Measurements from ENCODE around the gene CD3D. TPM values are rescaled to one million over a fixed set of nuclear protein-coding genes. Genes with fewer than 3 reads are reported as not detected.
A peak's percentile ranks its signal among the peaks of the same experiment; 100 is the strongest.

CD3D gene
- total RNA-seq, 2 experiments from 2014 or later, result 316 to 325 TPM

DNA sequence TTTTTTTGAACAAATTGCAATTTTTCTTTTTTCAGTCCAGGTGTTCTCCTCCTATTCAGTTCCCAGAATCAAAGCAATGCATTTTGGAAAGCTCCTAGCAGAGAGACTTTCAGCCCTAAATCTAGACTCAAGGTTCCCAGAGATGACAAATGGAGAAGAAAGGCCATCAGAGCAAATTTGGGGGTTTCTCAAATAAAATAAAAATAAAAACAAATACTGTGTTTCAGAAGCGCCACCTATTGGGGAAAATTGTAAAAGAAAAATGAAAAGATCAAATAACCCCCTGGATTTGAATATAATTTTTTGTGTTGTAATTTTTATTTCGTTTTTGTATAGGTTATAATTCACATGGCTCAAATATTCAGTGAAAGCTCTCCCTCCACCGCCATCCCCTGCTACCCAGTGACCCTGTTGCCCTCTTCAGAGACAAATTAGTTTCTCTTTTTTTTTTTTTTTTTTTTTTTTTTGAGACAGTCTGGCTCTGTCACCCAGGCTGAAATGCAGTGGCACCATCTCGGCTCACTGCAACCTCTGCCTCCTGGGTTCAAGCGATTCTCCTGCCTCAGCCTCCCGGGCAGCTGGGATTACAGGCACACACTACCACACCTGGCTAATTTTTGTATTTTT is 10.7 kb upstream of the CD3D start:
- peak overlapping the region; percentile 86 for H3K27ac Mint-ChIP-seq
- CTCF ChIA-PET, result interaction anchor here (0.8 to 5.8 kb wide), 21 partner anchors 8 to 180 kb away, joined by 3 to 46 read pairs (median 5); partner anchors contain the start of genes CD3D, CD3E, JAML and MPZL3
- H3K4me1 Mint-ChIP-seq (ENCODE audit: low read depth), result peaks cover 33% of the 10 kb centered on the region
- POLR2A ChIA-PET, result interaction anchor here (0.7 to 1.6 kb wide), 4 partner anchors 49 to 1213 kb away, joined by 3 to 4 read pairs (median 4); partner anchors contain the start of gene CD3E
- intact Hi-C loops (cut with micrococcal nuclease), result no loop called here
- peaks cover 38% of the 10 kb centered on the region for H3K36me3 Mint-ChIP-seq (ENCODE audit: low read depth)
- H3K27me3 Mint-ChIP-seq, result no peaks in the 10 kb centered on the region
- no peak for DNase-seq
- no peak overlapping the region for H3K4me3 Mint-ChIP-seq
- ATAC-seq, result peak; percentile 21
- H3K9me3 Mint-ChIP-seq, result no peaks in the 10 kb centered on the region
- TF ChIP-seq CTCF (IDR thresholded peaks at IDR 0.05), result peak; percentile 83

GRCh38 chr11:118349475-118349874 is 7.0 kb upstream of the CD3D start:
- ATAC-seq (no peak), DNase-seq (no peak)
- Mint-ChIP-seq H3K27ac (peak overlapping the region; percentile 74), H3K9me3 (no peaks in the 10 kb centered on the region), H3K36me3 (ENCODE audit: low read depth) (peaks cover 63% of the 10 kb centered on the region), H3K4me3 (no peak overlapping the region), H3K4me1 (ENCODE audit: low read depth) (peaks cover 53% of the 10 kb centered on the region), H3K27me3 (no peaks in the 10 kb centered on the region)
- intact Hi-C loops (cut with micrococcal nuclease), result no loop called here
- POLR2A ChIA-PET, result interaction anchor here (0.6 kb wide), 1 partner anchor 10 kb away, joined by 3 read pairs; the partner anchor contains the start of gene UBE4A
- CTCF ChIA-PET, result interaction anchor here (1.0 to 5.8 kb wide), 5 partner anchors 45 to 178 kb away, joined by 3 to 24 read pairs (median 5); partner anchors contain the start of gene CD3E
- no peak for TF ChIP-seq CTCF (IDR thresholded peaks at IDR 0.05)

- Mint-ChIP-seq H3K36me3 (ENCODE audit: low read depth) (peaks cover 62% of the 10 kb centered on the region), H3K27me3 (no peaks in the 10 kb centered on the region), H3K4me1 (ENCODE audit: low read depth) (peaks cover 43% of the 10 kb centered on the region), H3K27ac (peak within 1 kb of the TSS; percentile 96), H3K4me3 (peak within 1 kb of the TSS; percentile 81), H3K9me3 (no peaks in the 10 kb centered on the region)
- CTCF ChIA-PET, result interaction anchor here (1.0 to 6.0 kb wide), 4 partner anchors 32 to 133 kb away, joined by 3 to 38 read pairs (median 4); no protein-coding TSS in a partner anchor
- intact Hi-C loops (cut with micrococcal nuclease), result loop anchor here (2.0 to 5.0 kb wide), 3 partner anchors 39 to 142 kb away; partner anchors contain the start of gene CD3E
- ATAC-seq (peak; percentile 67), DNase-seq (peak; percentile 85)
- no peak for TF ChIP-seq CTCF (IDR thresholded peaks at IDR 0.05)
- POLR2A ChIA-PET, result interaction anchor here (0.6 to 2.3 kb wide), 8 partner anchors 9 to 163 kb away, joined by 3 to 9 read pairs (median 4); partner anchors contain the start of gene UBE4A
Measured at GRCh38 chr11:118343981-118344515, 1.5 kb upstream of the CD3D start, which contains the start of gene CD3G. Gene CD3G (plus strand): TSS chr11:118344344. CDS start chr11:118344424, 80 bp downstream.

GRCh38 chr11:118343248-118343647 is 743 bp upstream of the CD3D start:
- no peak for TF ChIP-seq CTCF (IDR thresholded peaks at IDR 0.05)
- ATAC-seq, result peak; percentile 19
- Mint-ChIP-seq H3K4me3 (peak overlapping the region; percentile 81), H3K27ac (peak overlapping the region; percentile 96), H3K36me3 (ENCODE audit: low read depth) (peaks cover 62% of the 10 kb centered on the region), H3K9me3 (no peaks in the 10 kb centered on the region), H3K27me3 (no peaks in the 10 kb centered on the region), H3K4me1 (ENCODE audit: low read depth) (peaks cover 41% of the 10 kb centered on the region)
- DNase-seq, result peak; percentile 53
- ChIA-PET POLR2A (interaction anchor here (0.6 to 2.3 kb wide), 14 partner anchors 16 to 576 kb away, joined by 3 to 15 read pairs (median 4); partner anchors contain the start of genes ARCN1, JAML, MPZL2 and MPZL3), CTCF (interaction anchor here (1.0 to 6.0 kb wide), 6 partner anchors 10 to 132 kb away, joined by 3 to 38 read pairs (median 4); no protein-coding TSS in a partner anchor)
- intact Hi-C loops (cut with micrococcal nuclease), result loop anchor here (5.0 kb wide), 2 partner anchors 126 to 141 kb away; no protein-coding TSS in a partner anchor
